OCI-LY3 (cell line): Measurements from ENCODE around the gene FAM76A.
"Not testable (repeated sequence)": the region's sequence is repeated elsewhere in the genome, so short reads cannot be mapped to it uniquely, and the experiment has no call there.

Source experiments
- CTCF ChIP-seq: fragments of 200-600, 300-600 bp; sonication (generic); IDR thresholded peaks from 2 replicates; pipeline ENCODE4 v1.5.1; 2014; ENCODE audit warnings: antibody characterized with exemption, low read length, low read depth
- EZH2phosphoT487 ChIP-seq: fragments of 200-600 bp; shearing (Covaris generic); IDR thresholded peaks from 2 replicates; pipeline ENCODE4 v1.6.1; 2018; ENCODE audit warnings: antibody characterized with exemption, mixed run types, low read depth

GRCh38 chr1:27696835-27697234 is 28.9 kb upstream of the FAM76A start:
- not testable (repeated sequence) for TF ChIP-seq CTCF, EZH2phosphoT487
